Cardiac muscle cell (in vitro differentiated cells and primary cell): Measurements from ENCODE around the gene COL26A1. TPM values are rescaled to one million over a fixed set of nuclear protein-coding genes. Genes with fewer than 3 reads are reported as not detected.
"Not testable (repeated sequence)": the region's sequence is repeated elsewhere in the genome, so short reads cannot be mapped to it uniquely, and the experiment has no call there.

Experiments used
- DNase-seq, 2 donors: peaks; one replicate each; pipeline versions ENCODE4 v3.0.0 to v3.0.0-alpha.2; 2010 to 2017; ENCODE audit warnings: low read depth in 1 of 2, low spot score in 1 of 2
- H3K27ac ChIP-seq: fragments of 200-600 bp; sonication (generic); 2 replicates; pipeline ENCODE4 v1.5.1; 2016
- H3K27me3 ChIP-seq: fragments of 200-600 bp; sonication (generic); 2 replicates; pipeline ENCODE4 v1.6.0; 2016; ENCODE audit warnings: control low read depth
- H3K36me3 ChIP-seq: fragments of 200-600 bp; sonication (generic); 2 replicates; pipeline ENCODE4 v1.5.1; 2016; ENCODE audit warnings: control low read depth
- H3K4me1 ChIP-seq: fragments of 200-600 bp; sonication (generic); 2 replicates; pipeline ENCODE4 v1.8.1; 2017; ENCODE audit warnings: low read depth, mild to moderate bottlenecking, mixed run types
- H3K4me3 ChIP-seq: fragments of 200-600 bp; sonication (generic); 2 replicates; pipeline ENCODE4 v1.5.1; 2016; ENCODE audit warnings: mild to moderate bottlenecking
- H3K9me3 ChIP-seq: fragments of 200-600 bp; sonication (generic); 2 replicates; pipeline ENCODE4 v1.5.1; 2017; ENCODE audit warnings: low read depth, mild to moderate bottlenecking, control low read depth
- polyA plus RNA-seq: library from polyadenylated mRNA; unstranded; fragments of >200 nt; fragmentation: Nextera tagmentation; extraction: Ambion mirVana; gene quantifications from 2 replicates; pipeline ENCODE4 v1.2.1, GENCODE V29; 2016
- total RNA-seq: library from RNA; depleted of rRNA; stranded (reverse); fragments of >200 nt; gene quantifications from 2 replicates; pipeline ENCODE4 v1.2.3, GENCODE V29; 2016
- TF ChIP-seq, protein P1 (sequence below): IDR thresholded peaks from 2 replicates; pipeline ENCODE4 v1.5.1; 2012; ENCODE audit warnings: low read depth, mild to moderate bottlenecking, low read length

The COL26A1 gene
- total and polyA plus RNA-seq, 2 experiments from 2014 or later = 12.5 to 44.8 TPM

DNA sequence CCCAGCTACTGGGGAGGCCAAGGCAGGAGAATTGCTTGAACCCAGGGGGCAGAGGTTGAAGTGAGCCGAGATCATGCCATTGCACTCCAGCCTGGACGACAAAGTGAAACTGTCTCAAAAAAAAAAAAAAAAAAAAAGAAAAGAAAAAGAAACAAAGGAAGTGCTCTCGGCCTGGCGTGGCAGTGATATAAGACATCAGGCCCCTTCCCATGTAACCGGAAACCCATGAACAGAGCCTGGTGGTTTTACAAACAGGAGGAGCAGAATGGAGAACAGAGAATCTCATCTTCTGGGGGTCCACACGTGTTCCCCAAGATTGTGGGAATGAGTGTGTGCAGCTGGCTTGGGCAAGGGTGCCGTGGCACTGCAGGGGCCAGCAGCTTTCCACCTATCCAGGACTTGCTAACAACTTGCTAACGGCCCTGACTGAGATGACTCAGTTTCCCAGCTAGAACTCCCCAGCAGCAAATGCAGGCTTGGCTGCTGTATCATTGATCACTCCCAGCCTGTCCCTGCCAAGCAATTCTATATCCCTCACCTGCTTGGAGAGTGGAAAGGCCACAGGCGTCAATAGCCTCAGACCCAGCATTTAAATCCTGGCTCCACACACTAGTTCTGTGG is 103.0 kb downstream of the COL26A1 start:
- peak in 1 of 2 donors; percentile 30 for DNase-seq
- no peaks in the 10 kb centered on the region for H3K9me3 ChIP-seq
- H3K27ac ChIP-seq = no peak overlapping the region
- TF ChIP-seq, protein P1, sequence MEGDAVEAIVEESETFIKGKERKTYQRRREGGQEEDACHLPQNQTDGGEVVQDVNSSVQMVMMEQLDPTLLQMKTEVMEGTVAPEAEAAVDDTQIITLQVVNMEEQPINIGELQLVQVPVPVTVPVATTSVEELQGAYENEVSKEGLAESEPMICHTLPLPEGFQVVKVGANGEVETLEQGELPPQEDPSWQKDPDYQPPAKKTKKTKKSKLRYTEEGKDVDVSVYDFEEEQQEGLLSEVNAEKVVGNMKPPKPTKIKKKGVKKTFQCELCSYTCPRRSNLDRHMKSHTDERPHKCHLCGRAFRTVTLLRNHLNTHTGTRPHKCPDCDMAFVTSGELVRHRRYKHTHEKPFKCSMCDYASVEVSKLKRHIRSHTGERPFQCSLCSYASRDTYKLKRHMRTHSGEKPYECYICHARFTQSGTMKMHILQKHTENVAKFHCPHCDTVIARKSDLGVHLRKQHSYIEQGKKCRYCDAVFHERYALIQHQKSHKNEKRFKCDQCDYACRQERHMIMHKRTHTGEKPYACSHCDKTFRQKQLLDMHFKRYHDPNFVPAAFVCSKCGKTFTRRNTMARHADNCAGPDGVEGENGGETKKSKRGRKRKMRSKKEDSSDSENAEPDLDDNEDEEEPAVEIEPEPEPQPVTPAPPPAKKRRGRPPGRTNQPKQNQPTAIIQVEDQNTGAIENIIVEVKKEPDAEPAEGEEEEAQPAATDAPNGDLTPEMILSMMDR = no peak
- H3K4me1 ChIP-seq = no peaks in the 10 kb centered on the region
- no peak overlapping the region for H3K4me3 ChIP-seq
- H3K27me3 ChIP-seq = no peaks in the 10 kb centered on the region
- H3K36me3 ChIP-seq = no peaks in the 10 kb centered on the region

DNA sequence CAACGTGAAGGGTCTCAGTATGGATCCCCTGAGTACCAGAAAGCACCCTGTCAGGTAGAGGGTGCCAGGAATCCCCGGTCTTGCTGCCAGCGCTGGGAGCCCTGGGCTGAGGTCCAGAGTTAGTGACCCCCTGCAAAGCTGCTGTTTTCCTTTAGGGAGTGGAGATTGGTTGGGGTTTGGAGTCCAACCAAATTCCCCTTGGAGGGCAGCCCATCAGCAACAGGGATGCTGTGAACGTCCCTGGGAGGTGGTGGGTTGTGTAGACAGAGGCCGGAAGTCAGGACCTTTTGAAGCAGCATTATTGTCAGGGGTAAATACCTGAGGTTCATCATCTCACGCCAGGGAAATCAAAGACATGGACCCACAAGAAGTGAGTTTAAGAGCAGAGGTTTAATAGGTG is 104.2 kb downstream of the COL26A1 start:
- Histone ChIP-seq H3K9me3 (no peaks in the 10 kb centered on the region), H3K4me3 (no peak overlapping the region), H3K27ac (no peak overlapping the region), H3K27me3 (no peaks in the 10 kb centered on the region), H3K36me3 (no peaks in the 10 kb centered on the region), H3K4me1 (no peaks in the 10 kb centered on the region)
- TF ChIP-seq, protein P1 = no peak
- peak in 1 of 2 donors; percentile 71 for DNase-seq

DNA sequence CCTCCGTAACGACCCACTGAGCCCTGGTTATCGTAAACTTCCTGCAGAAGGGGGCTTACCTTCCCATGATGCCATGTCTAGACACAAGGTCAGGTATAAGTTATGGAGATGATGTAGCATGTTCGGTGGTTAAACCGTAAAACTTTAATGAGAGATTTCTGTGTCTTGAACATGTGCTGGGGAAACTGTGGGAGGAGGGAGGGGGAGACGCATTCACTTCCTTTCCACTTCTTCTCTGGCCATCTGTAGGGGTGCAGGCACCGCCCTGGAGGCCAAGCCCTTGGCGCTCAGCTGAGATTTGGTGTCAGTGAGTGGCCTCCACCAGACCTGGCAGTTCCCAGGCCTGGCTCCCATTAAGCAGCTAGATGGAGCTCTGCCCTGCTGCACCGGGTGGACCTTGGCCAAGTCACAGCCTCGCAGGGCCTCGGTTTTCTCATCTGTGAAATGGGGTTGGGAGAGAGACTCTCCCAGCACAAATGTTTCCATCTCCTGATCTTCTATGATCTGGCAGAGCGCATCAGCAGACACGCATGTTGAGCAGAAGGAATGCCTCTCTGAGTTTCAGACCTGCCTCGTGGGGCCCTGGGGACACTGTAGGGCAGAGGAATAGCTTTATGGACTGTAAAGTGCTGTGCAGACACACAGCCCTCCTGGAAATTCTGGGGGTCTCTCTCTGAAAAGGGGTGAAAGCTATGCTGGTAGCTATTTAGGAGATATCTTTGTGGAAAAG is 106.0 kb downstream of the COL26A1 start:
- H3K27me3 ChIP-seq = no peaks in the 10 kb centered on the region
- DNase-seq = no peak
- no peak overlapping the region for H3K4me3 ChIP-seq
- TF ChIP-seq, protein P1 = no peak
- no peaks in the 10 kb centered on the region for H3K9me3 ChIP-seq
- H3K27ac ChIP-seq = no peak overlapping the region
- H3K36me3 ChIP-seq = no peaks in the 10 kb centered on the region
- no peaks in the 10 kb centered on the region for H3K4me1 ChIP-seq

DNA sequence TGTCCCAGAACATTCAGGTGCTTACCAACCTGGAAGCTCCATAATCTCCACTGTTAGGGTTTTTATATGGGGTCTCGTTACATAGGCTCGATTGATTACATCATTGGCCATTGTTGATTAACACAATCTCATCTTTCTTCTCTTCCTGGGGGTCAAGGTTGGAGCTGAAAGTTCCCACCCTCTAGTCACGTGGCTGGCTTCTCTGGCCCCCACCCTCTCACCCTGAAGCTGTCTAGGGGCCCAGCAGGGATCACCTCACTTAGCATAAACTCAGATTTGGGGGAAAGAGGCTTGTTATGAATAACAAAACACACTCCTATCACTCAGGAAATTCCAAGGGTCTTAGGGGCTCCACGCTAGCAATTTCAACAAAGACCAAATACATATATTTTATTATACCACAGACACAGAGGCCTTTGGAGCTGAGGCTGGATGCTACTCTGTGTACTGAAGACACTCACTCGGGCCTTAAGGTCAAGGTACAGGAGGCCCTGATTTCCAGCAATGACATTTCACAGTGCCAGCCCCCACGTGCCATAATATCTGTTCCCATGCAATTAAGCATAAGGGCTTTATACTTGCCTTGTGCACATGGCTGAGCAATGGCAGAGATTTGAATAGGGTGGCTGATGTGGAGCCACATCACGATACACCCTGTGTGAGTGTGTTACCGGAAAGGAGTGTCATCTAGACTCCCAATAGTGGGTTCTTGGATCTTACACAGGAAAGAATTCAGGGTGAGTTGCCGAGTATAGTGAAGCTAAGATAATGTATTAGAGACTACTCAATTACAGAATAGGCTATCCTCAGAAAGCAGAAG is 108.2 kb downstream of the COL26A1 start:
- TF ChIP-seq, protein P1 = no peak
- no peak overlapping the region for H3K4me3 ChIP-seq
- H3K4me1 ChIP-seq = no peaks in the 10 kb centered on the region
- H3K9me3 ChIP-seq = no peaks in the 10 kb centered on the region
- no peaks in the 10 kb centered on the region for H3K27me3 ChIP-seq
- H3K27ac ChIP-seq = no peak overlapping the region
- no peak for DNase-seq
- H3K36me3 ChIP-seq = no peaks in the 10 kb centered on the region

DNA sequence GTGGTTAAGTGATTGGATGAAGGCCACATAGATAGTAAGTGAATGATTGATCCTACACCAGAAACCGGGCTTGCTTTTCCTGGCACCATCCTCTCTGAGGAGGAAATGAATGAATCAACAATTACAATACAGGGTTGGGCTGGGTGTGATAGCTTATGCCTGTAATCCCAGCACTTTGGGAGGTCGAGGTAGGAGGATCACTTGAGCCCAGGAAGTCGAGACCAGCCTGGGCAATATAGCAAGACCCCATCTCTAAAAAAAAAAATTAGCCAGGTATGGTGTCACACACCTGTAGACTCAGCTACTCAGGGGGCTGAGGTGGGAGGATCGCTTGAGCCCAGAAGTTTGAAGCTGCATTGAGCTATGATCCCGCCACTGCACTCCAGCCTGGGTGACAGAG is 111.5 kb downstream of the COL26A1 start:
- no peak for DNase-seq
- peaks cover 4% of the 10 kb centered on the region for H3K9me3 ChIP-seq

DNA sequence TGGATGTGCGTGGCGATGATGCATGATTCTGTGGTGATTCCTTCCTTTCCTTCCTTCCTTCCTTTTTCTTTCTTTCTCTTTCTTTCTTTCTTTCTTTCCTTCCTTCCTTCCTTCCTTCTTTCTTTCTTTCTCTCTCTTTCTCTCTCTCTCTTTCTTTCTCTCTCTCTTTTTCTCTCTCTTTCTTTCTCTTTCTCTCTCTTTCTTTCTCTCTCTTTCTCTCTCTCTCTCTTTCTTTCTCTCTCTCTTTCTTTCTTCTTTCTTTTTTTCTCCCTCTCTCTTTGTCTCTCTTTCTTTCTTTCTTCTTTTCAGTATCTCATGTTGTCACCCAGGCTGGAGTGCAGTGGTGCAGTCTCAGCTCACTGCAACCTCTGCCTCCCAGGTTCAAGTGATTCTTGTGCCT is 113.0 kb downstream of the COL26A1 start:
- H3K9me3 ChIP-seq, H3K4me1 ChIP-seq, H3K27me3 ChIP-seq, H3K27ac ChIP-seq, H3K4me3 ChIP-seq, DNase-seq, H3K36me3 ChIP-seq: not testable (repeated sequence)

More for the DNA sequence above, 111.5 kb downstream of the COL26A1 start:
- no peaks in the 10 kb centered on the region for H3K36me3 ChIP-seq
- H3K4me3 ChIP-seq = no peak overlapping the region
- H3K27me3 ChIP-seq = no peaks in the 10 kb centered on the region
- no peaks in the 10 kb centered on the region for H3K4me1 ChIP-seq
- H3K27ac ChIP-seq = no peak overlapping the region
- TF ChIP-seq, protein P1 = no peak
